ENCODE measurements around the gene PIP5K1B.

PIP5K1B gene

DNA sequence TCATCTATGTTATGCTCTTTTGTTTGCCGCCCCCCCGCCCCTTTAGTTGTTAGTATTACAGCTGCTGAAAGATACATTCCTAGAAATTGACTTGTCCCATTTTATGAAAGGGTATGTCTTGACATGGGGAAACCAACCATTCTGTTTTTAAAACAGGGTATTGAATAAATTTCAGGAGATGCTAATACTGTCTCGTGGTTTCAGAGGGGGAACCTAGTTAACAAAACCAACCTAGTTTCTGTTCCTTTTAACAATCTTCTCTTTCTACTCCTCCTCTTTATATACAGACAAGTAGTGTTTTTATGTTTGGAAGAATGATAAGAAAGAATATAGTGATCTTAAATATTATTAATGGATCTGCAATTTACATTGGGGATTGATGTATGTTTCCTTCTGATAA lies 3.5 kb downstream of the PIP5K1B start:
- no peak for DNase-seq (ENCODE audit: low read depth)

DNA sequence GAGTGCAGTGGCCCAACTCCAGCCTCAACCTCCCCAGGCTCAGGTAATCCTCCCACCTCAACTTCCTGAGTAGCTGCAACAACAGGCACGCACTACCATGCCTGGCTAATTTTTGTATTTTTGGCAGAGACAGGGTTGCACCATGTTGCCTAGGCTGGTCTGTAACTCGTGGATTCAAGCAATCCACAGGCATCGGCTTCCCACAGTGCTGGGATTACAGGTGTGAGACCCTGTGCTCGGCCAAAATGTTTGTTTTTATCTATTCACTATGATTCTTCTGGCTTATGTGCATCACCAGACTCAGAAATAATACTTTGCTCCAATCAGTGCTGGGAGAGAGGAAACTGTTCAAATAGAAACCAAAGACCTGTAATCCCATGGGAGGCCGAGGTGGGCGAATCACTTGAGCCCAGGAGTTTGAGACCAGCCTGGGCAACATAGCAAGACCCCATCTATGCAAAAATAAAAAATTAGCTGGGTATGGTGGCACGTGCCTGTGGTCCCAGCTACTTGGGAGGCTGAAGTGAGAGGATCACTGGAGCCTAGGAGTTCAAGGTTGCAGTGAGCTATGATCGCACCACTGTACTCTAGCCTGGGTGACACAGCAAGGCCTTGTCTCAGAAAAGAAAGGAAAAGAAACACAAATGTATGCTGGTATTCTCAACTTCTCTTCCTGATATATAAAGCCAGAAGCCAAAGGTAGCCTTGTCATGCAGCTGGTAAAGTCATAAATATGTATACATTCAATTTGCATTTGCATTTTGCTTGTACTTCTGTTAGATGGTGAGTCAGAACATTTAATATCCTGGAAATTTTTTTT lies 4.5 kb downstream of the PIP5K1B start:
- DNase-seq (ENCODE audit: low read depth), result no peak

DNA sequence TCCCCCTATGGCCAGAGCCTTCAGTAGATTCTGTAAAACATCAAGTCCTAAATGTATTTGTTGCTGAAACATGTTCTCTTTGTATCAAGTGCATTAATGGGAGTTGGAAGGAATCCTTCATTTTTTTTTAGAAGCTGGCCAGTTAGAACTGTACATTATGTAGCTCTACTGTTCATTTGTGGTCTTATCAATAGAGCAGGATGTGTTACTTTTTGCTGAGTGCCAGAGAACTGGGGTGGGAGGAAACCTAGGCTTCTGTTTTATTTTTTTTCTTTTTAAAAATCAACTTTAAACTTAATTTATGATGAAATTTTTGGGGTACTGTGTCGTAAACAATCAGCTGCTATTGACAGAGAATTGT lies 5.1 kb downstream of the PIP5K1B start:
- DNase-seq (ENCODE audit: low read depth), result no peak

DNA sequence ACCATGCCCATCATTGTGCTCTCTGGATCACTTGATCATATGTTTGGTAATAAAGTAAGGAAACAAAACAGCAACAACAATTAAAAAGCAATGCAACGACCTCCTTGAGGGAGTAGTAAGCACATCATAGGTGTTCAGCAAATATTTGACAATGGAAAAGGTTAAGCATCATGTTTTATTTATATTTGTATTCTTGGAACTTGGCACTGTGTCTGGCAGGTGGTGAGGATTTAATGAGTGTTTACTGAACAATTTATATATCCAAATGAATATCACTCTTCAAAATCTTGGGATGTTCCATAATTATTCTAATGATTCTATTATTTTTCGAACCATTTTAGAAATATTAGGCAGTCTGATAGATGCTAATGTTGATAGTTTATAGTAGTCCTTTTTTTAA lies 6.2 kb downstream of the PIP5K1B start:
- no peak for DNase-seq (ENCODE audit: low read depth)

DNA sequence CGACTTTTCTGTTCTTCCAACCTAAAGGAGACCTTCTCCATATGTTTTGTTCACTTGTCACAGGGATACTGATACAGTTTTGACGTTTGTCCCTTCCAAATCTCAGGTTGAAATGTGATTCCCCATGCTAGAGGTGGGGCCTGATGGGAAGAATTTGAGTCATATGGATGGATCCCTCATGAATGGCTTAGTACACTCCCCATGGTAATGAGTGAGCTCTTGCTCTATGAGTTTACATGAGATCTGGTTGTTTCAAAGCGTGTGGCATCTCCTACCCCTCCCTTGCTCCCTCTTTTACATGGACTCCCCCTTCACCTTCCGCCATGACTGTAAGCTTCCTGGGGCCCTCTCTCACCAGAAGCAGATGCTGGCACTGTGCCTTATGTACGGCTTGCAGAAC lies 6.9 kb downstream of the PIP5K1B start:
- no peak for DNase-seq (ENCODE audit: low read depth)

DNA sequence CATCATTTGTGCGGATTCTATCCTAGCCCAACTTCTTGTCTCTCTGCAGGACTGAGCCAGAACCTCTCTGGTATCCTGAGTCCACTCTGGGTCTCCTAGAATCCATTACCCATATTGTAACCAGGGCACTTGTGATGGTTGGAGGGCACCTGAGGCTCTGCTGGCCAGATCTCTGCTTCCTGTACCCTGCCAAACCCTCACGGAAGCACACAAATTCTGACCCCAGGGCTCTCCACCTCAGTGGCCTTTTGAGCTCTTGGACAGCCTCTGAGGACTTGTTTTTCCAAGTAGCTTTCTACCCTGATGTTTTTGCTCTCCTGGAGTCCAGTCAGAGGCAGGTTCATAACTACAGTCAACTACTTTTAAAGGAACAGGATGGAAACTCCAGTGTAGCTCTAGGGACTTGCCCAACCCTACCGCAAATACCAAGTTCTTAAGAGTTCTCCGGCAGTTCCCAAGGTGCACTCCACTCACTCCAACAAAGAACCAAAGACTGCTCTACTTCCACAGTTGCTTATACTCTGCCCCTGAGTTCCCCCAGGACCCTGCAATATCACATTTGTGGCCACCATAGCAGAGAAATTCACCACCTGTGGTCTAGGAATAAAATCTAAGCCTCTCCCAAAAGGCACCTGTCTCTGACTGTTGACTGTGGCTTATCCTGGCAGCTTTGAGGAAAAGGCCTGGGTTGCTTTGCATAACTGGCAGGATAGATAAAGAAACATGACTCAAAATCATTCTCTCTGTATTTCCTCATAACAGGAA lies 9.6 kb downstream of the PIP5K1B start:
- DNase-seq (ENCODE audit: low read depth), result no peak

DNA sequence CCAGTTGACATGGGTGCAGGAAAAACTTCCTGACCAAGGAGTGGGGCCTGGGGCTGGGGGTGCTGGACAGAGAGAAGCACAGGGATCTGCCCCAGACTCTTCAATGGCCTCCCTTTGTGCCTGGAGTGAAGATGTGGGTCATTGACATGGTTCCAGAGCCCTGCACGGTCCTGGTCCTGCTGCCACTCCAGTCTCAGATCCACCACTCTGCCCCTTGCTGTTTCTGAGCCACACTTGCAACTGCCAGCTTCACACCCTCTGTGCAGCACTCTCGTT lies 10.1 kb downstream of the PIP5K1B start:
- DNase-seq (ENCODE audit: low read depth), result no peak

DNA sequence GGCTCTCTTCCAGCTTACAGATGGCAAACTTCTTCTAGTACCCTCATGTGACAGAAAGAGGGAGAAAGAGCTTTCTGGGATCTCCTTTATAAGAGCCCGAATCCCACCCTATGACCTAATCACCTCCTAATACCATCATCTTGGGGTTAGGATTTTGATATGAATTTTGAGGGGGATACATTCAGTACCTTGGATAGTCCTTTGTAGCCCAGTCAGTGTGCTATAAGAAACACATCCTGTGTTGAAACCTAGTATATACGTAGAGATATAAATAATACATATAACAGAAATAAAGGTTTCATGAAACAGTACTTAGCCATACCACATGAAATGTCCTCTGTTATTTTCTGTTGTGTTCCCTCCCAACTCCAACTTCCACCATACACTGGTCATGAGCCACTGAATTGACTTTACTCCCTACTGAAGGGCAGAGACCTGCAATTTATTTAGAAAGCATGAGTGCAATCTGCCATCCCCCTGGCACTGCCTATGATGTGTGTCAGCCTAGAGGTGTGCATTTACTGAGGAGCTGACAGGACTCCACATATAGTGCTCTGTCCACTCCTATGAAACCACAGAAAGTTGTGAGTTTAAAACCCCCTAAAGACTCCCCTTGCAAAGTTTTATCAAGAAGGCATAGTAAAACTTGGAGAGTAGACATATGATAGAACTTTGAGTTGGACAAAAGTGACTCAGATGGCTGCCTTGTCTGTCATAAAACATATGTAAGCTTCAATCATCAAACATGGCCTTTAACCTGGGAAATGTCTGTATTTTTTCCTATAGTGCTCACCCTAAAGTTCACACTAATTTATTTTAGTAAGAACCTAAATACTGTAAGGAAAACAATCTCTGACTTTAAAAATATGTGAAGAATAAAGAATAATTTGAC lies 12.8 kb downstream of the PIP5K1B start:
- no peak for DNase-seq (ENCODE audit: low read depth)

DNA sequence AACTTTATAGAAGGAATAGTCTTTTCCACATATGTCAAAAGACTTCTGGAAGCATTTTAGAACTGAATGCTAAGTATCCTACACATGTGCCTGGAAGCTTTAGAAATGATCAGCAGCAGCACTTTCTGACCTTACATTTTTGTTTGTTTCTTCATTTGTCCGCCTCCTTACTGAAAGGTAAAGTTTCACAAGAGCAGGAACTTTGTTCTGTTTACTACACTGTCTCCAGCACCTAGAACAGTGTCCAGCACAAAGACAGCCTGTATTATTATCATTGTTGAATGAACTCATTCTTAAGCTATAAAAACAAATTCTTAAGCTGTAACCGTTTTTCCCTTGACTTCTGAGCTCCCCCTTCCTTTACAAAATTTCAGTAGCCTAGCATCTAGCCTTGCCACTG lies 14.8 kb downstream of the PIP5K1B start:
- no peak for DNase-seq (ENCODE audit: low read depth)

DNA sequence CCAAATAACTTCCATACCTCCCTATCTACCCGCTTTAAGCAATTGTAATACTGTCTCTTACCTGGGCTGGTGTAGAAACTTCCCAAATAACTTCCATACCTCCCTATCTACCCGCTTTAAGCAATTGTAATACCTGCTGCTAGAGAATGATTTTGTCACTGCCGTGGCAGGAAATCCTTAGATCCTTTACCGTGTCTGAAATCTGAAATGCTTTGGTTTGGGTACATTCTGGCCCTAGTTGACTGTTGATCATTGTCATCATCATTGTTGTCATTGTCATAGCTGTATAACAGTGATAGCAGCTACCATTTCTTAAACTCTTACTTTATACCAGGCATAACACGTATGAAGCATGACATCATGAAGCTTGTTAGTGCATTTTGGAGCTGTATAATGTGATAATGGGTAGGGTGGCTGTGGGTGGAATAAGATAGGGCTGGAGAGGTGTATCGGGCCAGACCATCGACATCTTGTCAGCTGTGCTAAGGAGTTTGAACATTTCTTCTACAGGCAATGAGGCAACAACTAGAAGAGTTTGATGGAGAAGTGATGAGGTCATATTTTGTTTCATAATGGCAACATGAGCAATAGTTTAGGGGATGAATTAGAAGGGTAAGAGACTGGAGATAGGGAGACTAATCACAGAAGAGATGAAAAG lies 15.7 kb downstream of the PIP5K1B start:
- no peak for DNase-seq (ENCODE audit: low read depth)

DNA sequence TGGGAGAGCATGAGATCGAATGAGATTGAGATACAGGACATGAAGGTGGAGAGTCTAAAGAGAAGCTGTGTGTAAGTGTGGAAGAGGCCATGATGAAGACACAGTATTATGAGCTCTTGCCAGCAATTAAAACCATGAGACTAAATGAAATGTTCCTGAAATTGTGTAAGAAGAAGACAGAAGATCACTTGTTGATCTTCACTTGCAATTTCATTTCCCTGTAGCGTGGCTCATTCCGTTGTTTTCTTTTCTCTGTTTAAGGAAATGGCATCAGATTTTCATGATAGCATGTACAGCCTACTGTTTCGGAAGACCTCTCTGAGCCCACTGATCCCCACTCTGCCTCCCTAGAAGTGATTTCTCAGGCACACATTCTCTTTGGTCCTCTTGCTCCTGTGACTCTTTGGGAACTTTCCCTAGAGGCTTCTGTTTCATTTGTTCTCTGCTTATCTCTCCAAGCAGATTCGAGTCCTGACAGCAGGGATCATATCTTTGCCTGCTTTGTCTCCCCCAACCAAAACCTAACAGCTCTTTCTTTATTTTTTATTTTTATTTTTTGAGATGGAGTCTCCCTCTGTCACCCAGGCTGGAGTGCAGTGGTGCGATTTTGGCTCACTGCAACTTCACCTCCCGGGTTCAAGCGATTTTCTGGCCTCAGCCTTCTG lies 16.8 kb downstream of the PIP5K1B start:
- no peak for DNase-seq (ENCODE audit: low read depth)

DNA sequence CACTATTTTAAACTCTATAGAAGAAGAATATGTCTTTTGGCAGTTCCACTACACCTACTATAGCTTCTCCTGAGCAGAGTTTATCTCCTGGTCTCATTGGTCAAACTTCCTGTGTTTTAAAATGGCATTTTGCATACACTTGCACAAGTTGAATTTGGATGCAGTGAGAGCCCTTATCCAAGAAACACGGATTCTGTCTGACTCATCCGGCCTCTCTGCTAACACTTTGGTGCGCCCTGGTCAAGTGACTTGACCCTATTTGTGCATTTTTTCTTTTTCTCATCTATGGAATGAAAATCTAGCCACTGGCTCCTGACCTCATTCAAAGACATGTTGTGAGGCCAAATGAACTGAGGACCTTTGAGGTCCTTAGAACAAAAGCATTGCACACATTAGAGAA lies 20.0 kb downstream of the PIP5K1B start:
- DNase-seq (ENCODE audit: low read depth), result no peak

DNA sequence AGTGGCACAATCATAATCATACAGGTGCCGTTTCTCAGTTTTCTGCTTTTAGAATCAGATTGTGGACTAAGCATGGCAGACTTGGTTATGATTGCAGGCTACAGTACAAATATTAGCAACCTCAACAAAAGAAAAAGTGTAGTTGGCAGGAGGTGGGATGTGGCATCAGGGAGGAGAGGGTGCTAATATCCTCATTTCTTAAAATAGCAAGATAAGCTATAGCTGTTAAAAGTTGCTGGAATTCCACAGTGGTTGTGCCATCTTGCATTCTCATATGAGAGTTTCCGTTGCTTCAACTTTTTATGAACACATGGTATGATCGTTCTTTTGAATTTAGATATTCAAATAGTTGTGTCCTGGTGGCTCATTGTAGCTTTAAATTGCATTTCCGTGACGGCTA lies 21.4 kb downstream of the PIP5K1B start:
- no peak for DNase-seq (ENCODE audit: low read depth)

DNA sequence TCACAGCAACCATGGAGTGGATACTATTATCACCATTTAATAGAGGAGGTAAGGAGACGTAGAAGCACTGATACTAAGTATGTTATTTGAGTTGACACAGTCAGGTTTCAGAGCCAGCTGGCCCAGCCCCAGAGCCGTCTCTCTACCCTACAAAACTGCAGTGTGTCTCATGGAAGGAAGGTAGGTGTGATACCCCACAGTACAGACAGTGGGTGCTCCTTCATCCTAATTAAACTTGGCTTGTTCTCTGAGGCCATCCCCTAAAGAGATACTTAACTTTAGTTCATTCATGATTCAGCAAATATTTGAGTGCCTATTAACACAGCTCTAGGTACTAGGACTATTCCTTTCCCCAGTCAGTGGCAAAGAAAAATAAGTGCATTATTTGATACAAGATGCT lies 22.6 kb downstream of the PIP5K1B start:
- no peak for DNase-seq (ENCODE audit: low read depth)

DNA sequence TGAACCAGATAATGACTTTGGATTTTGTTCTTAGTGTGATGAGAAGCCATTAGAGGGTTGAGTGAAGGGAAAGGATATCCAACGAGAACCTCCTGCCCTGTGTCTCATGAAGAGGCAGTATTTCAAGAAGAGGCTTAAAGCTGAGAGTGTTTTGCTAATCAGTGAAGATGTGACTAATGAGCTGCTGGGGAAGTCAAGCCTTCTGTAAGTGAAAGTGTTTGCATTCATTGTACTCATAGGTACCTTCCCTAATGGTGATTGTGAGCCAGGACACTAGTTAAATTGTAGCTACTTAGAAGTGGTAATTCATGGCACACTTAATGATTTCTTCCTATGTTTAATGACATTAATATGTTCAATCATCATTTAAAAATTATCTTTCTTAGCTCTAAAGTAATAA lies 23.7 kb downstream of the PIP5K1B start:
- no peak for DNase-seq (ENCODE audit: low read depth)

DNA sequence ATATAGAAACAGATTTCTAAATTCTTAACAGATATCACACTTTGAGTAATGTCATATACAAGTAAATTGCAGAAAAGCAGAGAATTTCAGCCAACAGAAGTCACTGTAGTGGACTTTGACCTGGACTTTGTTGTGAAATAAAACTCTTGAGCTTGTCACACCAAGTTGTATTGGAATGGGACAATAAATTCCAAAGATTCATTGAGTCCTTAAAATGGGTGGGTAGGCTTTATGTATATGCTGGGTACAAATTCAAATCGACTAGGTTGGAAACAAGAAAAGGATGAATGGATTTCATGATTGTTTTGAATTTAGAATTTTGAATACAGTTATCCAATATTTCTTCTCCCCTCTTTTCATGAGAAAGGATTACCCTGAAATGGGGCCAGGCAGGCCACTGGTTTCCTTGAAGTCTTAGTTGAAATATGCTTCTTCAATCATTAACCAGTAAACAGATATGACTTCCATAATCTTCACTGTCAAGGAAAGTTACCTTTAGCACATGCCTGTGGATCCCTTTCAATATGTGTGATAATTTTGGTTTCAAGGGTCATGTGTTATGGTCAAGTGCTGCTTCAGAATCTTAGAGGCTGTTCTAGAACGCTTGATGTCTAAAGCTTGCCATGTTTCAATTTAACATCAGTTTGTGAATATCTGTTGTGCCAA lies 25.7 kb downstream of the PIP5K1B start:
- DNase-seq (ENCODE audit: low read depth), result no peak

DNA sequence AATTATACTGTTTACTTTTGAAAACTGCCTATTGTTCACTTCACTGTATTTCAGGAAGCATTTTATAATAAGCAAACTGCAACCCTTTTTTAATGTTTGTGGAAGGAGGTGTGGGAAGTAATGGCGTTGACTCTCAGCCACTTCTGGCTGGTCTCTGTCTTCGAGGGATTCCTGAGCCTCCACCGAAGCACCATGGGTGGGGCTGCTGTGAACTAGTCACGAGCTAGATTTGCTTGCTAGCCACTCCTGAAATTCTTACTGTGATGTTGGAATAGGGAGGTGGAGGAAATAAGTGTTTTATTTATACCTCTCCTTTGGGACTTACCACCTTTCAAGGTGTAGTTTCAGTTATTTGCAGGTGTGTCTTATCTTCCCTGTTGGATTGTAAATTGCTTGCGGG lies 26.8 kb downstream of the PIP5K1B start:
- no peak for DNase-seq (ENCODE audit: low read depth)

DNA sequence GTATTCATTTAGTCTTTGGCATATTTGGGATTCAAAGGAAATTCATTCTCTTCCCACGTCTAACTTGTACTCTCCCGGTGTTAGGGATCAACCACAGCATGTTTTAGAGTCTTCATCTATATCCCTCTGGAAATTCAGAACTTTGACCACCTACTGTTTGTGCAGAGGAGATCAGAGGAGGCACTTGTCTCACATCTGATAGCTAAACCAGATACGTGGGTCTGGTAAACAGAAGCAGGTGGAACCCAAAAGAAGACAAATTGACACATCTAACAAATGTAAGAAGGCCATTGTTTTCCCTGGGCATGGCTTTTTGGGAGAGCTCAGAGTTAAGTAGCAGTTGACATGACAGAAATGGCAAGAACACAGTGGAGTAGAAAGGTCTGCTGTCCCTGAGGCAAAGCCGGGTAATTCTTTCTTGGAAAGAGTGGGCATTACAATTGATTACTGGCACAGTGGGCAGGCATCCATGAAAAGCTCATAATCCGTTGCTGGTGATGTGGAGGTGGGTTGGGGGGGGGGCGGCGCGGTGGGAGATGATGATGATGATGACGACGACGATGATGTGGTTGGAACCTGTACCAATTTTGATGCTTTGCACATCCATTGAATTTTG lies 27.5 kb downstream of the PIP5K1B start:
- no peak for DNase-seq (ENCODE audit: low read depth)

DNA sequence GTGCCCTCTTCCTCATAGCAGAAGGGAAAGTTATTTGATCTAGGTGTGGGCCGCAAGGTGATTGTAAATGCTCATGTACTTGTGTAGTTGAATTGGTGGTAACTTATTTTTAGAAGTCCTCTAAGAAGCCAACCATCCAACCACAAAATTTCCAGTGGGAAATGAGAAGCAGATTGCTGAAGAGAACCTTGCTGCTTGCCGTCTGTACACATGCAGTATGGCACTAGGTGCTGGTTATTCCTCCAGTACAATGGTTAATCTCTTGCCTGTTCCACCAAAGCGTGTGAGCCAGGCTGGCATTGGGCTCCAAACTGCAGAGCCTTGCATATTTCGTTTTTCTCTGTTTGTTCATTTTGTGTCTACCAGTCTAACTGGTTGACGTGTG lies 28.0 kb downstream of the PIP5K1B start:
- no peak for DNase-seq (ENCODE audit: low read depth)

DNA sequence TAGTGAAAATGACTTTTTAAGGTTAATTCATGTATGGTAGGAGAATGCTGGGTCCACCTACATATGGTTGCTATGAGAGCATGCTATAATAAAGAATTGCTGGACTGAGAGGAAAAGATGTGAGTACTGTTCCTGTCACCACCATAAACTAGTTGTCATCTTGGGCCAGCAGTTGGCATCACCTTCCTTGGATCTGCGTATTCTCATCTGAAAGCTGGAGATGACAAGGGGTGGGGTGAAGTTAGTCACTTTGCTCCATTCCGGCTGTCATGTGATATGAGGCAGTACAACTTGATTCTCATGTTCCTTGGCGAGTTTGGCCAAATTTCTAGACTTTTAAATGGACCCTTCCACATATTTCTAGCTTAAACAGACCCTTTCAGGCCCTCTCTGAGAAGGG lies 33.3 kb downstream of the PIP5K1B start:
- DNase-seq (ENCODE audit: low read depth), result no peak

DNA sequence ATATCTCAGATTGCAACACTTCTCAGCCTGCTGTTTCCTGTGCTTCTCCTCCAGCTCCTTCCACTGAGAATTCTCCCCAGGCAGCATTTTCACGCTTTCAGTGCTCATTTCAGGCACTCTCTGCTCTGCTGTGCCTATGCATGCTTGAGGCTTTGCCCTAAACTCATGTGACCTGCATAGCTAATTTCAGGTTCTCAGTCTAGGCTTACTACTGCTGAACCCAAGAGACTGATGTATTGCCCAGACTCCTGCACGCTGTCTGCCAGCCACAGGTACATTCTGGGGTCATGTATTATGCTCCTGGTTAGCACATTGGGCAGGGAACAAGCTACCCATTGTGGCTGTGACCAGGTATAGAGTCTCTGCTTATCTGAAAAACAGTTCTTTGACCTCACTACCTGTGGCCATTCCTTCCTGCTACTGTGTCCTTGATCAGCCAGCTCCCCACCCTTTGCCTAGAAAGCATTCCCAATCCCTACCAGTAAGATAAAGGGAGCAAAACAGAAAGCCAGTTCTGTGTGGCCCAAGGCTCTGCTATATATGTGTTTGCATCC lies 34.7 kb downstream of the PIP5K1B start:
- no peak for DNase-seq (ENCODE audit: low read depth)
